Activated effector memory CD4-positive, alpha-beta T cell treated with anti-CD3 and anti-CD28 coated beads, Interleukin-2, amount 50 U/mL, for 16 hours (primary cell): ENCODE measurements around the gene CEACAM4.
"Not testable (repeated sequence)": the region's sequence is repeated elsewhere in the genome, so short reads cannot be mapped to it uniquely, and the experiment has no call there.

Source experiments
- DNase-seq: peaks from one replicate; pipeline ENCODE4 v3.0.0-alpha.2; 2020

The CEACAM4 gene

DNA sequence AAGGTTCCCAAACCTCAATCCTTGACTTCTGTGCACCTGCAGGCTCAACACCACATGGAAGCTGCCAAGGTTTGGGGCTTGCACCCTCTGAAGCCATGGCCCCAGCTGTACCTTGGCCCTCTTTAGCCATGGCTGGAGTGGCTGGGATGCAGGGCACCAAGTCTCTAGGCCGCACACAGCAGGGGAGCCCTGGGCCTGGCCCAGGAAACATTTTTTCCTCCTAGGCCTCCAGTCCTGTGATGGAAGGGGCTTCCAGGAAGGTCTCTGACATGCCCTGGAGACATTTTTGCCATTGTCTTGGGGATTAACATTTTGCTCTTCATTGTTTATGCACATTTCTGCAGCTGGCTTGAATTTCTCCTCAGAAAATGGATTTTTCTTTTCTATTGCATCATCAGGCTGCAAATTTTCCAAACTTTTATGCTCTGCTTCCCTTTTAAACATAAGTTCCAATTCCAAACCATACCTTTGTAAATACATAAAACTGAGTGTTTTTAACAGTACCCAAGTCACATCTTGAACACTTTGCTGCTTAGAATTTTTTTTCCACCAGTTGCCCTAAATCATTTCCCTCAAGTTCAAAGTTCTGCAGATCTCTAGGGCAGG, 44.2 kb downstream of the CEACAM4 start:
- not testable (repeated sequence) for DNase-seq

GRCh38 chr19:41581068-41581467, 45.8 kb downstream of the CEACAM4 start:
- not testable (repeated sequence) for DNase-seq

DNA sequence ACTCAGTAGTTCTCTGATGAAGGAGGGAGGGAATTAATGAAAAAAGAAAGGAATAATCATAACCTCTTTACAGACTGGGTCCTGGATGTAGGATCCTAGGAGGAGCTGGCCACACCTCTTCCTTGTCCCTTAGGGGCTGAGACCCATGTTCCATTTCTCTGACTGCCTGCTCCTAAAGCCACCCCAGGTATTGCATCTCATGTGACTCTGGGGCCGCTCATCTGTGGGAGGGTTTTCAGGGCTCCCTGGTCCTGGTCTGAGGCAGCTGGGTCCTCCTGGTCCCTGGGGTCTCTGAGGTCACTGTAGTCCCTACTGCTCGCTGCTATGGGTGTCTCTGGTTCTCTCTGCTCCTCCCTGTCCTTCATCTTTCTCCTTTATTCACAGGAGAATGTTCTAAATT, 48.0 kb downstream of the CEACAM4 start:
- no peak for DNase-seq

GRCh38 chr19:41577833-41578232, 49.0 kb downstream of the CEACAM4 start:
- DNase-seq, result no peak

DNA sequence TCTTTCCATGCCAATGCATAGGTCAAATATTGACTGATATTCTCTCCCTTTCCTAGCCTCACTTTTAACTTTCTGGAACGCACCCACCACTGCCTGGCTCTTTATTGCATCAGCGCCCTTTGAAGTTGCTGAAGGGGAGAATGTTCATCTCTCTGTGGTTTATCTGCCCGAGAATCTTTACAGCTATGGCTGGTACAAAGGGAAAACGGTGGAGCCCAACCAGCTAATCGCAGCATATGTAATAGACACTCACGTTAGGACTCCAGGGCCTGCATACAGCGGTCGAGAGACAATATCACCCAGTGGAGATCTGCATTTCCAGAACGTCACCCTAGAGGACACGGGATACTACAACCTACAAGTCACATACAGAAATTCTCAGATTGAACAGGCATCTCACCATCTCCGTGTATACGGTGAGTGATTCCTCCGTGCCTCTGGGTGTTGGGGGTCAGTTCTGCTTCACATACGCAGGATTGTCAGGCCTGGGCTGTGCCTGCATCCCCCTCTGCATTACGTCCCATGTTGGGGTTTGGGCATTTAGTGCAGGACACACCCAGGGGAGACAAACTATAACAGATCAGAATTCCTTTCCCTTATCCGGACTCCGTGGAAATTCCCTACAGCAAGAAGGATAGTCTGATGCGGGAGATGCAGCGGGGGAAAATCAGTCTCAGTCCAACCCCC, 49.6 kb downstream of the CEACAM4 start:
- no peak for DNase-seq

DNA sequence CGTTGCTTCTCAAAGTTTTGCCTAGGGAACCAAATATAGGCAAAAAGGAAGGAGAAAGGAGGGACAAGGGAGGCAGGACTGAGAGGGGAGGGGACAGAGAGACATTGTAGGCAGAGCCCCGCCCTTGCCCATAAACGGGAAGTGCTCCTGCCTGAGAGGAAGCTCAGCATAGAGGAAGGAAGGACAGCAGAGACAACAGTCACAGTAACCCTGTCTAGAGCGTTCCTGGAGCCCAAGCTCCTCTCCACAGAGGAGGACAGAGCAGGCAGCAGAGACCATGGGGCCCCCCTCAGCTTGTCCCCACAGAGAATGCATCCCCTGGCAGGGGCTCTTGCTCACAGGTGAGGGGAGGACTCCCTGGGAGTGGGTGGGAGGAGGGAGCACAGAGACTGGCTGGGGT, 50.9 kb downstream of the CEACAM4 start, which contains the start of gene CEACAM21:
TSS of gene CEACAM21 (plus strand) at position 169 of the 400 bp plus-strand sequence. CDS start at position 278, 109 bp downstream.
- peak; percentile 80 for DNase-seq

DNA sequence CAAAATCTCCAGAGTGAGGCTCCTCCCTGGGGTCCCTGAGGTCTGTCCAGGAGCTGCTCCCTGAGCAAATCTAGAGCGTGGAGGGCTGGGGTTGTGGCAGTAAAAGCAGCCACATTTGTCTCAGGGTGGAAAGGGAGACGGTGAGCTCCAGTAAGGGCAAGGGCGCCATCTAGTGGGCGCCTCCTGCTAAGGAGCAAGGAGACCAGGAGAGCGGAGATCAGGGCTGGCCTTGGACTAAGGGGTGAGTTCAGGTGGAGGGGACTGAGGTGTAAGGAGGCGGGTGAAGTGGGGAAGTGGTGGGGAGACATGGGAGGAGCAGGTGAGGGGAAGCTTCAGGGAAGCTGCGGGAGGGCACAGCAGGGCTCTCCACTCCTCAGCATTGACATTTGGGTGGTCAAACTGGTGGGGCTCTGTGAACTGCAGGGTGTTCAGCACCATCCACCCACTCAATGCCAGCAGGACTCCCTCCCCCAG, 56.2 kb downstream of the CEACAM4 start:
- peak; percentile 94 for DNase-seq

- no peak for DNase-seq
Measured at GRCh38 chr19:41570179-41570578, 56.7 kb downstream of the CEACAM4 start.

GRCh38 chr19:41569481-41570150, 57.3 kb downstream of the CEACAM4 start:
- peak; percentile 49 for DNase-seq
